ENCODE results near the gene ILDR2. TPM values are rescaled to one million over a fixed set of nuclear protein-coding genes. Genes with fewer than 3 reads are reported as not detected.

ILDR2 gene
- total and polyA plus RNA-seq, 9 of the 15 experiments (the other 6 are each of a cell fraction or from before 2014, with no cell fraction given) = 0.03 to 0.31 (median 0.18) TPM; not detected in 2

DNA sequence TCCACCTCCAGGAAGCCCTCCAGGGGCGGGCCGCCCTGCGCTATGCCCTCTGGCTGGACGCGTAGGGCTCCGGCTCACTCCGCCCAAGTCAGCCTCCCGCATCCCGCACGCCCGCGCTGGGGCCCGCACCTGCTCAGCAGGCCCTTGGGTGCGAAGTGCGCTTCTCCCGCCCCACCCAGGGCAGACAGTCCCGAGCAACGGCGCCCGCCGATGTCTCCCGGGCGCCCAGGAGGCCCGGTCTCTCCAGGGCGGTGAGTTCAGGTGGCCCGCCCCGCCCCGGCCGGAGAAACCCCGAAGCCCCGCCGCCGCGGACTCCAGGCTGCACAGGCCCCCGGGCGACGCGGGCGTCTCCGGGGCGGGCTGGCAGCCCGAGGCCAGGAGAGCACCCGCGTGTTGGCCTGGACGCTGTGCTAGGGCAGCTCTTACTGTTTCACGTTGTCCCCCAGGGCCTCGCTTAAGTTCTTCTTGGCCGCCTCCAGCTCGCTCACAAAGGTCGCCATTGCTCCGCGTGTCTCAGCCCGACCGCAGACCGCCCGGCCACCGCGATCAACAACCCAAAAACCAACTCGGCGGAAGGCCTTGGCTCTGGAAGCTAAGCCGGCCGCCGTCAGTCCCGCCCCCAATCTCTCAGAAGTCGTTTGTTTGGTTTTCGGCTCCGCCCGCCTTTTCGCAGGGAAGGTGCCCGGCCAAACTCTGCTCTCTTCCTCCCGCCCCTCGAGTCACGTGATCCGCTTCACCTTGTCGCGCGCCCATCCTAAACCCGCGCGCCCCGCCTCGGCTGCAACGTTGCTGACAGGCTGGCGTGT, 99.4 kb downstream of the ILDR2 start, which contains the start of gene TADA1 (continued):
- TF ChIP-seq, protein P1, sequence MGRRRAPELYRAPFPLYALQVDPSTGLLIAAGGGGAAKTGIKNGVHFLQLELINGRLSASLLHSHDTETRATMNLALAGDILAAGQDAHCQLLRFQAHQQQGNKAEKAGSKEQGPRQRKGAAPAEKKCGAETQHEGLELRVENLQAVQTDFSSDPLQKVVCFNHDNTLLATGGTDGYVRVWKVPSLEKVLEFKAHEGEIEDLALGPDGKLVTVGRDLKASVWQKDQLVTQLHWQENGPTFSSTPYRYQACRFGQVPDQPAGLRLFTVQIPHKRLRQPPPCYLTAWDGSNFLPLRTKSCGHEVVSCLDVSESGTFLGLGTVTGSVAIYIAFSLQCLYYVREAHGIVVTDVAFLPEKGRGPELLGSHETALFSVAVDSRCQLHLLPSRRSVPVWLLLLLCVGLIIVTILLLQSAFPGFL (CRISPR knock-in tag; IDR thresholded peaks at IDR 0.05) = no peak
- no peak for TF ChIP-seq TCFL5 (CRISPR knock-in tag; conservative IDR thresholded peaks at IDR 0.05)
- TF ChIP-seq, protein P2, sequence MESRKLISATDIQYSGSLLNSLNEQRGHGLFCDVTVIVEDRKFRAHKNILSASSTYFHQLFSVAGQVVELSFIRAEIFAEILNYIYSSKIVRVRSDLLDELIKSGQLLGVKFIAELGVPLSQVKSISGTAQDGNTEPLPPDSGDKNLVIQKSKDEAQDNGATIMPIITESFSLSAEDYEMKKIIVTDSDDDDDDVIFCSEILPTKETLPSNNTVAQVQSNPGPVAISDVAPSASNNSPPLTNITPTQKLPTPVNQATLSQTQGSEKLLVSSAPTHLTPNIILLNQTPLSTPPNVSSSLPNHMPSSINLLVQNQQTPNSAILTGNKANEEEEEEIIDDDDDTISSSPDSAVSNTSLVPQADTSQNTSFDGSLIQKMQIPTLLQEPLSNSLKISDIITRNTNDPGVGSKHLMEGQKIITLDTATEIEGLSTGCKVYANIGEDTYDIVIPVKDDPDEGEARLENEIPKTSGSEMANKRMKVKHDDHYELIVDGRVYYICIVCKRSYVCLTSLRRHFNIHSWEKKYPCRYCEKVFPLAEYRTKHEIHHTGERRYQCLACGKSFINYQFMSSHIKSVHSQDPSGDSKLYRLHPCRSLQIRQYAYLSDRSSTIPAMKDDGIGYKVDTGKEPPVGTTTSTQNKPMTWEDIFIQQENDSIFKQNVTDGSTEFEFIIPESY (CRISPR knock-in tag; IDR thresholded peaks at IDR 0.05) = 0 out of 2 replicates have a peak, but pooled peaks have one; percentile 34
- no peak for TF ChIP-seq ZC3H8 (IDR thresholded peaks at IDR 0.05)
- TF ChIP-seq, protein P3, sequence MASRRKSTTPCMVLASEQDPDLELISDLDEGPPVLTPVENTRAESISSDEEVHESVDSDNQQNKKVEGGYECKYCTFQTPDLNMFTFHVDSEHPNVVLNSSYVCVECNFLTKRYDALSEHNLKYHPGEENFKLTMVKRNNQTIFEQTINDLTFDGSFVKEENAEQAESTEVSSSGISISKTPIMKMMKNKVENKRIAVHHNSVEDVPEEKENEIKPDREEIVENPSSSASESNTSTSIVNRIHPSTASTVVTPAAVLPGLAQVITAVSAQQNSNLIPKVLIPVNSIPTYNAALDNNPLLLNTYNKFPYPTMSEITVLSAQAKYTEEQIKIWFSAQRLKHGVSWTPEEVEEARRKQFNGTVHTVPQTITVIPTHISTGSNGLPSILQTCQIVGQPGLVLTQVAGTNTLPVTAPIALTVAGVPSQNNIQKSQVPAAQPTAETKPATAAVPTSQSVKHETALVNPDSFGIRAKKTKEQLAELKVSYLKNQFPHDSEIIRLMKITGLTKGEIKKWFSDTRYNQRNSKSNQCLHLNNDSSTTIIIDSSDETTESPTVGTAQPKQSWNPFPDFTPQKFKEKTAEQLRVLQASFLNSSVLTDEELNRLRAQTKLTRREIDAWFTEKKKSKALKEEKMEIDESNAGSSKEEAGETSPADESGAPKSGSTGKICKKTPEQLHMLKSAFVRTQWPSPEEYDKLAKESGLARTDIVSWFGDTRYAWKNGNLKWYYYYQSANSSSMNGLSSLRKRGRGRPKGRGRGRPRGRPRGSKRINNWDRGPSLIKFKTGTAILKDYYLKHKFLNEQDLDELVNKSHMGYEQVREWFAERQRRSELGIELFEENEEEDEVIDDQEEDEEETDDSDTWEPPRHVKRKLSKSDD (conservative IDR thresholded peaks at IDR 0.05; ENCODE audit: low read length) = 0 out of 2 replicates have a peak, but pooled peaks have one; percentile 14
- TF ChIP-seq ZNF274 (IDR thresholded peaks at IDR 0.05; ENCODE audit: borderline replicate concordance, low read depth, low read length) = no peak
- TF ChIP-seq U2AF1 (optimal IDR thresholded peaks at IDR 0.05; ENCODE audit: low read depth, low read length) = peak; percentile 36
- TF ChIP-seq DIDO1 (tag; IDR thresholded peaks at IDR 0.05; ENCODE audit: low read depth) = peak; percentile 82
- no peak for TF ChIP-seq ZNF780A (CRISPR knock-in tag; IDR thresholded peaks at IDR 0.05)
- TF ChIP-seq ZNF174 (CRISPR knock-in tag; IDR thresholded peaks at IDR 0.05) = no peak
- TF ChIP-seq, protein P4, sequence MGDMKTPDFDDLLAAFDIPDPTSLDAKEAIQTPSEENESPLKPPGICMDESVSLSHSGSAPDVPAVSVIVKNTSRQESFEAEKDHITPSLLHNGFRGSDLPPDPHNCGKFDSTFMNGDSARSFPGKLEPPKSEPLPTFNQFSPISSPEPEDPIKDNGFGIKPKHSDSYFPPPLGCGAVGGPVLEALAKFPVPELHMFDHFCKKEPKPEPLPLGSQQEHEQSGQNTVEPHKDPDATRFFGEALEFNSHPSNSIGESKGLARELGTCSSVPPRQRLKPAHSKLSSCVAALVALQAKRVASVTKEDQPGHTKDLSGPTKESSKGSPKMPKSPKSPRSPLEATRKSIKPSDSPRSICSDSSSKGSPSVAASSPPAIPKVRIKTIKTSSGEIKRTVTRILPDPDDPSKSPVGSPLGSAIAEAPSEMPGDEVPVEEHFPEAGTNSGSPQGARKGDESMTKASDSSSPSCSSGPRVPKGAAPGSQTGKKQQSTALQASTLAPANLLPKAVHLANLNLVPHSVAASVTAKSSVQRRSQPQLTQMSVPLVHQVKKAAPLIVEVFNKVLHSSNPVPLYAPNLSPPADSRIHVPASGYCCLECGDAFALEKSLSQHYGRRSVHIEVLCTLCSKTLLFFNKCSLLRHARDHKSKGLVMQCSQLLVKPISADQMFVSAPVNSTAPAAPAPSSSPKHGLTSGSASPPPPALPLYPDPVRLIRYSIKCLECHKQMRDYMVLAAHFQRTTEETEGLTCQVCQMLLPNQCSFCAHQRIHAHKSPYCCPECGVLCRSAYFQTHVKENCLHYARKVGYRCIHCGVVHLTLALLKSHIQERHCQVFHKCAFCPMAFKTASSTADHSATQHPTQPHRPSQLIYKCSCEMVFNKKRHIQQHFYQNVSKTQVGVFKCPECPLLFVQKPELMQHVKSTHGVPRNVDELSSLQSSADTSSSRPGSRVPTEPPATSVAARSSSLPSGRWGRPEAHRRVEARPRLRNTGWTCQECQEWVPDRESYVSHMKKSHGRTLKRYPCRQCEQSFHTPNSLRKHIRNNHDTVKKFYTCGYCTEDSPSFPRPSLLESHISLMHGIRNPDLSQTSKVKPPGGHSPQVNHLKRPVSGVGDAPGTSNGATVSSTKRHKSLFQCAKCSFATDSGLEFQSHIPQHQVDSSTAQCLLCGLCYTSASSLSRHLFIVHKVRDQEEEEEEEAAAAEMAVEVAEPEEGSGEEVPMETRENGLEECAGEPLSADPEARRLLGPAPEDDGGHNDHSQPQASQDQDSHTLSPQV (IDR thresholded peaks at IDR 0.05) = peak; percentile 39; the same call in 1 of the 2 replicates
- TF ChIP-seq, protein P5, sequence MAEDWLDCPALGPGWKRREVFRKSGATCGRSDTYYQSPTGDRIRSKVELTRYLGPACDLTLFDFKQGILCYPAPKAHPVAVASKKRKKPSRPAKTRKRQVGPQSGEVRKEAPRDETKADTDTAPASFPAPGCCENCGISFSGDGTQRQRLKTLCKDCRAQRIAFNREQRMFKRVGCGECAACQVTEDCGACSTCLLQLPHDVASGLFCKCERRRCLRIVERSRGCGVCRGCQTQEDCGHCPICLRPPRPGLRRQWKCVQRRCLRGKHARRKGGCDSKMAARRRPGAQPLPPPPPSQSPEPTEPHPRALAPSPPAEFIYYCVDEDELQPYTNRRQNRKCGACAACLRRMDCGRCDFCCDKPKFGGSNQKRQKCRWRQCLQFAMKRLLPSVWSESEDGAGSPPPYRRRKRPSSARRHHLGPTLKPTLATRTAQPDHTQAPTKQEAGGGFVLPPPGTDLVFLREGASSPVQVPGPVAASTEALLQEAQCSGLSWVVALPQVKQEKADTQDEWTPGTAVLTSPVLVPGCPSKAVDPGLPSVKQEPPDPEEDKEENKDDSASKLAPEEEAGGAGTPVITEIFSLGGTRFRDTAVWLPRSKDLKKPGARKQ (CRISPR knock-in tag; IDR thresholded peaks at IDR 0.05) = no peak
- TF ChIP-seq MTA1 (IDR thresholded peaks at IDR 0.05; ENCODE audit: borderline replicate concordance) = peak; percentile 86; the same call in 1 of the 2 replicates
- TF ChIP-seq JUND (IDR thresholded peaks at IDR 0.05; ENCODE audit: borderline replicate concordance, low read depth, low read length) = peak; percentile 55; the same call in 1 of the 2 replicates
- peak; percentile 56; the same call in 1 of the 3 replicates for TF ChIP-seq JUND (tag; IDR thresholded peaks at IDR 0.05; ENCODE audit: borderline replicate concordance, low read depth, low read length)

Data from K562 (cell line).